Bronchial epithelial cell (primary cell): ENCODE data around the gene COL26A1. TPM values are rescaled to one million over a fixed set of nuclear protein-coding genes. Genes with fewer than 3 reads are reported as not detected.
"Not testable (repeated sequence)": the region's sequence is repeated elsewhere in the genome, so short reads cannot be mapped to it uniquely, and the experiment has no call there.

Experiments
- DNase-seq: peaks from one replicate; pipeline ENCODE4 v3.0.0-alpha.2; 2010; ENCODE audit warnings: low read depth
- FAIRE-seq: peaks from 2 replicates; lab custom pipeline; 2011; peaks lifted over from hg19 to GRCh38; lab: Jason Lieb, UNC
- H3K27me3 ChIP-seq: 2 replicates; pipeline ENCODE4 v1.5.1; 2011; ENCODE audit warnings: low read length; ENCODE audit not compliant: control insufficient read depth, insufficient read depth
- H3K36me3 ChIP-seq: 2 replicates; pipeline ENCODE4 v1.5.1; 2011; ENCODE audit warnings: low read length; ENCODE audit not compliant: control insufficient read depth, insufficient read depth
- H3K4me3 ChIP-seq: 2 replicates; pipeline ENCODE4 v1.5.1; 2011; ENCODE audit warnings: mild to moderate bottlenecking, low read depth, low read length, control low read depth
- CTCF ChIP-seq: IDR thresholded peaks from 2 replicates; pipeline ENCODE4 v1.5.1; 2011; ENCODE audit warnings: mild to moderate bottlenecking, moderate library complexity, low read length, control low read depth, inconsistent platforms; ENCODE audit not compliant: insufficient read depth, severe bottlenecking
- total RNA-seq: library from RNA; depleted of rRNA; stranded (reverse); fragments of >200 nt; gene quantifications from 2 replicates; pipeline ENCODE4 v1.2.1, GENCODE V29; 2014

COL26A1 gene
- total RNA-seq, 1 donor from 2014 or later, result not detected

GRCh38 chr7:101494602-101495329 lies 132.1 kb downstream of the COL26A1 start:
- Histone ChIP-seq H3K4me3 (no peak overlapping the region), H3K27me3 (no peaks in the 10 kb centered on the region), H3K36me3 (no peaks in the 10 kb centered on the region)
- DNase-seq, result no peak
- FAIRE-seq, result no peak
- TF ChIP-seq CTCF, result no peak

- TF ChIP-seq CTCF, result no peak
- no peak overlapping the region for H3K4me3 ChIP-seq
- FAIRE-seq, result no peak
- no peaks in the 10 kb centered on the region for H3K36me3 ChIP-seq
- DNase-seq, result no peak
- H3K27me3 ChIP-seq, result no peaks in the 10 kb centered on the region
Observed at GRCh38 chr7:101496017-101496416, 133.3 kb downstream of the COL26A1 start.

- H3K27me3 ChIP-seq, result no peaks in the 10 kb centered on the region
- DNase-seq (no peak), FAIRE-seq (no peak)
- no peaks in the 10 kb centered on the region for H3K36me3 ChIP-seq
- TF ChIP-seq CTCF, result no peak
- H3K4me3 ChIP-seq, result no peak overlapping the region
Observed at GRCh38 chr7:101501351-101501750, 138.7 kb downstream of the COL26A1 start.

- TF ChIP-seq CTCF, result no peak
- no peaks in the 10 kb centered on the region for H3K36me3 ChIP-seq
- H3K27me3 ChIP-seq, result no peaks in the 10 kb centered on the region
- no peak overlapping the region for H3K4me3 ChIP-seq
- DNase-seq, result no peak
- FAIRE-seq, result no peak
Observed at GRCh38 chr7:101502466-101503098, 139.9 kb downstream of the COL26A1 start.

- H3K27me3 ChIP-seq, result not testable (repeated sequence)
Observed at GRCh38 chr7:101505510-101505909, 142.8 kb downstream of the COL26A1 start.

GRCh38 chr7:101506531-101506930 lies 143.9 kb downstream of the COL26A1 start:
- TF ChIP-seq CTCF, result no peak
- Histone ChIP-seq H3K27me3 (no peaks in the 10 kb centered on the region), H3K36me3 (no peaks in the 10 kb centered on the region), H3K4me3 (no peak overlapping the region)
- no peak for FAIRE-seq
- peak; percentile 4 for DNase-seq

More at GRCh38 chr7:101505510-101505909, 142.8 kb downstream of the COL26A1 start:
- DNase-seq, FAIRE-seq, H3K36me3 ChIP-seq, H3K4me3 ChIP-seq: not testable (repeated sequence)
